Globus pallidus (tissue), 1 donor: ENCODE measurements around the gene TTC28.
A peak's percentile ranks its signal among the peaks of the same experiment; 100 is the strongest.
"Not testable (repeated sequence)": the region's sequence is repeated elsewhere in the genome, so short reads cannot be mapped to it uniquely, and the experiment has no call there.

Source experiments
- DNase-seq: peaks from one replicate; pipeline ENCODE4 v3.0.0-alpha.2; 2015; ENCODE audit warnings: low spot score

Gene TTC28

DNA sequence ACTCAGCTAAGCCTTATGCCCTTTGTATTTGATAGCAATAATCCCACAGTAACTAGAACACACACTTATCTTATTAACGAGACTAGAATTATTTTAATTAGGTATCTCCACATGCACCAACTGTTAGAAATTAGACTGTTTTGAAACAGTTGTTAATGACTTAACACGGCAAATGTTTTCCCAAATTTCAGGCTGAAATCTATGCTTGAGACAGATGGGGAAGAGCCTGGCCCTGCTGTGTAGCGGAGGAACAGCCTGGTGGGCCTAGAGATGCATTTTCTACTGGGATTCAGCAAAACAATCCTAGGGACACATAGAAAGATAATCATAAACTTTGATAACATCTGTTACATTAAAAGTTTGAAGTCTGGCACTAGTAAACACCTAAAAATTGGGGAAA is 273.4 kb downstream of the TTC28 start:
- no peak for DNase-seq

DNA sequence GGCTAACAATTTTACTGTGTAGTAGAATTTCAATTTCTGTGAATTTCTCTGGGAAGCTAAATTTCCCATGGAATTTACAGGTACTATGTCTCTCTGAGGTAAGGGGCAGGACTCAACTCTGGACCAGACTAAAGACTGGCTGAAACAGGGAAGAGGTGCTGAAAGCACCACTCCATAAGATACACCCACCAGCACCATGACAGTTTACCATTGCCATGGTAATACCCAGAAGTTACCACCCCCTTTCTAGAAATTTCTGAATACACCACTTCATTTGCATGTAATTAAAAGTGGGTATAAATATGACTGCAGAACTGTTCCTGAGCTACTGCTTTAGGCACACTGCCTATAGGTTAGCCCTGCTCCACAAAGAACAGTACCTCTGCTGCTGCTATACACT is 274.1 kb downstream of the TTC28 start:
- DNase-seq = no peak

DNA sequence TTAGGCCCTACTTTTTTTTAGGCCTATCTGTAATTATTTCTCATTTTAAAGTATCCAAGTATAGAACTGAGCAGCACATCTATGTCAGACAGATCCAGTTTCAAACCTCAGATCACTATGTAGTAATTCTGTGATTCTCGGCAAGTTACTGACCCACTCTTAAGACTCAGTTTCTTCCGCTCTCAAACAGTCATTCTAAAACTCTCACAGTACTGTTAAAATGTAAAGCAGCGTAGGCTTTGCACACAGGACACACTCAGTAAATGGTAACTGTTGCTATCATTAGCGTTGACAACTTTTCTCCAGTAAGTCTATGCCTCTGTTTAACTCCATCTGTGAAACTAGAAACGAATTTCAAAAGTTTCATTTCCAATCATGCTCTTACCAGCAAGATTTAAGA is 277.1 kb downstream of the TTC28 start:
- DNase-seq = no peak

DNA sequence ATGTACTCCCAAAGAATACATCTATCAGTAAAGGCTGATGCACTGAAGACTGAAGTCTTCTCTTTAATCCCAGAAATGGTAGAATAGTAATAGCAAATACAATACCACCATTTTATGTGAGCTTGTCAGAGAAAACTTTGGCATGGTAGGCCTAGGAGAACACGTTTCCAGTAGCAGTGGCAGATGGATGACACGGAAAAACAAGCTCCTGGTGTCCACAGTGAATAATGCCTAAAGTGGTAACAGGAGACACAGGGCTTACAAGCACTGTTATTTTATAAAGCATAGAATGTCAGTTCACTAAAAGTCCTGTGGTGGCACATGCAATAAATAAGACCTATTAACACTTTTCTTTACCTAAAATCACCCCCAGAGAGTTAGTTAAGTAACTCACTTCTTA is 277.6 kb downstream of the TTC28 start:
- no peak for DNase-seq

DNA sequence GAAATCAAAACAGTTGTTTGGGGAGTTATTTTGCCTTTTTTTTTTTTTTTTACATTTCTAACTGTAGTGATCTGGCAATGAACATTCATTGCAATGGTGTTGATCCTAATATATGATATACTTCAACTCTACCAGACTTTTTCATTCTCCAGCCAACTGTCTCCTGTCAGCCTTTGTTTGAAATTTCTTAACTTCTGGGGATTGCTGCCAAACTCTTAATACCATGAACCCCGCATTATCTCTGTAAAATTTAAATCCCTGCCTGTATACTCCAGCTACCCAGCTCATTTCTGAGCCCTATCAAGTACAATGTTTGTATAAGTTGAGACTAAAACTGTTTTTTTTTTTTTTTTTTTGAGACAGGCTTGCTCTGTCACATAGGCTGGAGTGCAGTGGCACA is 280.7 kb downstream of the TTC28 start:
- no peak for DNase-seq

DNA sequence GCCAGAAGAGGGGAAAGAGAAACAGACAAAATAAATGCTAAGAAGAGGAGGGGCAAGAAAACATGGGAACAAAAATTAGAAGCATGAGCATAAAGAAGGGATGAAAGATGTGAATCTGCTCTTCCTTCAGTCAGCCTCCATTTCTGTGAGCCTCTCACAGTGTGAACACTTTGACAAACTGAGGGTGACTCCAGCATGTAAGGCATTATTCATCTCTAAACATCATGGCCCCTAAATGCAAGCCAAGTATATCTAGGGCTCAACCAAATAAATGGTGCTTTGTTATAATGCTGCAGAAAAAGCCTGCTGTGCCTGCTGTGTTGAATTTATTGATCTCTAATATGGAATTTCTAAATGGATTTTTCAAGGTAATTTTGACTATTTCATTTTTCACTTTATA is 281.3 kb downstream of the TTC28 start:
- DNase-seq = peak; percentile 65

DNA sequence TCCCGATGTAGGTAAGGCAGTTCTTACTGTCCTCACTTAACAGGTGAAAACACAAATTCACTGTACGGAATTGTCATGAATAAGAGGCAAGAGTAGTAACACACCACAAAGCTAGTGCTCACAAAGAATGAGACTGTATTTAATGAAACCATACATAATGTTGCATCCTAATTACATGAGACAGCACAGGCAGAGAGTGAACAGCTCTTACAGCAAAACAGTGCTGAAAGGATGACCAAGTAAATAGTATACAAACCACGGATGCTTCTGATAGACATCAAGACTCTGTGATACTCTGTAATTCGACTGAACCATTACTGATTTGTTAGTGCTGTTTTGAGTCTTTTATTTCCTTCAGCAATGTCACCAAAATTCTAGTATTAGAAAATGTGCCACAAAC is 282.3 kb downstream of the TTC28 start:
- DNase-seq = no peak

DNA sequence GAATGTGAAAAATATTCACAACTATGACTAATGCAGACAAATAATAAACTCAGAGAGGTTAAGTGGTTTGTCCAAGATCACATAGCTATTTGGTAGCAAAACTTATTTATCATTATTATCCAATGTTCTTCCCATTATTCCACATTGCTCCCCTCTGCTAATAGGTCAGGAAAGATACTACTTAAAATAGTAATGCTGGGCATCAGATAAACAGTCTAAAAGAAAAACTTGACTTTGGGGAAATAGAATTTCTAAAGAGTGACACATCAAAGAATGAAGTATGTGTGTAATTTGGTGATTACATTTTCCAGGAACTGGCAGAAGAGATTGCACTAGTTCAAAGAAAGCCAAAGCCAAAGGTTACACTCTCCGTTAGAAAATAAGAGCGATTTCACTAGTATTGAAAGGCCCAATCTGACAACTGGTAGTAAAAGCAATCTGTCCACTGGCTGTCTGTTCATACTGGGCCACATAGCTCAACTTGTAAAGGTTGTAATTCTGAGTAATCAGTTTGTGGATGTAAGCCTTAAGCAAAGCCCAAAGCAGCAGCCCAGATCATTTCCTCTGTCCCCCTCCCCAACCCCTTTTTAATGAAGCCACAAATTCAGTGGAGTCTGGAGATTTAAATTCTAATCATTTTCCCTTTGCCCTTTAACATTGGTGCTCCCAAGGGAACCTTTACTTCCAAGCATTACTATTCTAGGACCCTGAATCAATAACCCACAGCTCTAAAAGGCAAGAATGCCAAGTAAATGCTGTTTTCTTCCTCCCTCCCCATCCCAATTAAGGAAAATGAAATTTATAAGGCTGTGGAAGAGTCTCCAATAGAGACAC is 283.5 kb downstream of the TTC28 start:
- DNase-seq = no peak

DNA sequence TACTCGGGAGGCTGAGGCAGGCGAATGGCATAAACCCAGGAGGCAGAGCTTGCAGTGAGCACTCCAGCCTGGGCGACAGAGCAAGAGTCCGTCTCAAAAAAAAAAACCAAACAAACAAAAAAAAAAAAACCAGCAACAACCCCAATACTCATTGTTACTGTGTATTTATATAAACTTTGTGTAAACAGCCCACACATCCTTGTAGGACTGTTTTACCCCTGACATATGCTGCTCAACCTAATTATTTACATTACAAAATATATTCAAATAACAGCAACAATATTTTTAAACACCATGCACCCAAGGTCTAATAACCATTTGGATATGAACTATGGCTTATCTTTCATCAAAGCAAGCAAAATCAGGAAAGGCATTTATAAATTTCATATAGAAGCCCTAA is 284.1 kb downstream of the TTC28 start:
- DNase-seq = no peak

DNA sequence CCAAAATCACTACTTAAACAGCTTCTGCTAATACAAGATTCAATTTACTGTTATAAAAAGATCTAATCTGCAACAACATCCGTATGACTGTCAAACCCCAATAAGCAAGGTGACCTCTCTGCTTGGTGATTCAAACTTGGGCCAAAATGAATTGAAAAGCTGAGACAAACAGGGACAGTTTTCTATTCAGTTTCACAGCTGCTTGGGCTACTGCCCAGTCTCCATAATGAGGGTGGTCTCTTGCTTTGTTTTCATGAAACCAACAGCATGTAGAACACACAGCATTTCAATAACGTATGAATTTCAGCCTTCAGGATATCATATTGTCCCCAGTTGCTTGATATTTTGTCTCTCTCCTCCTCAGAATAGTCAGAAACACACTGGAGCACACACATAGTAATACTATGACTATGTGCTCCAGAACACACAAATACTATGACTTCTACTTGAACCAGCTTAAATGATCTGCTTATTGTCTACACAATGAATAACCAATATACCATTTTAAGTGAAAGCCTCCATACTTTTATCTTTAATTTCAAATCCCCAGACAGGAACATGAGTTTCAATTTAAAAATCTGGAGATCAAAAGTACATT is 285.0 kb downstream of the TTC28 start:
- no peak for DNase-seq

DNA sequence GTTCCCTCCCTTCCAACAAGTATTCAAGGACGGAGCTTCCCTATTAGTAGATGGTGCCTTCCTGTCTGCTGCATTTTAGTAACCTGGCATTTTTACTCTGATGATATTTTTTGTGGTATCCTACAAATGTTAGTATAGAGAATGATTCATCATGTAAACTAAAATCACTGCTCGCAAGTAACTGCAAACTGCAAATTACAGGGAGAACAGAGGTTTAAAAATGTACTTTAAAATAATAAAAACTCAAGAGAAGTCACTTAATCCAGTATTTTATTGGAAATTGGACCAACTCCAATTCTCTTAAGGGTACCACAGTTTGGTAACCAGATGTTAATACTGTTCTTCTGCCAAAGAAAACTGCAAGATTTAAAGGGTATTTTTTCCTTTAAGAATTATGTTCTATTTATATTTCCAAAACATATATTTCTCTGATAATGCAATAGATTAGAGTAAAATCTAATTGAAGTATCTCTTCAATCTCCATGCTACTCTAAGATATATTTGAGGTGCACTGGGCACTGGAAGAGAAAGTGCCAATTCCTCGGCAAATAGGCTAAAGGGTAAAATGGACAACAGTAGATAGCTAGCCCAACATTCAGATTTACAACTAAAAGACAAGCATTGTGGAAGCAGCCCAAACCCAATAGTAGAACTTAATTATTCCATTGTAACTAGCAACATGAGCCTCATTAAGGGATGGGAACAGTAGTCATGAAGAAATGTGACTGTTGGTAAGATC is 298.0 kb downstream of the TTC28 start:
- peak; percentile 17 for DNase-seq

DNA sequence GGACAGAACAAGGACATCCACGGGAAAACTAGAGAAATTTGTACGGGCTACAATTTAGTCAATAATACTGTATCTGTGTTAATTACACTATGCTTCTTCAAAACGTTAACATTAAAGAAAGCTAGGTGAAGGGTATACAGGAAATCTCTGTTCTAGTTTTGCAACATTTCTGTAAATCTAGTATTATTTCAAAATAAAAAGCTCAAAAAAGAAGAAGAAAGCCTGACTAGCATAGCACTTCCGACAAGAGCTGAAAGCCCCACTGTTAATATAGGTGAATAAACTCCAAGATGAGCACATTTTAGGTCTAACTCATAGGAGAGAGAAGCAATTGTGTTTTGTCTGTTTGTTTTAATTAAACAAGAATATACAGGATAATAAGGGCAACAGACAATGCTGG is 299.7 kb downstream of the TTC28 start:
- DNase-seq = no peak

DNA sequence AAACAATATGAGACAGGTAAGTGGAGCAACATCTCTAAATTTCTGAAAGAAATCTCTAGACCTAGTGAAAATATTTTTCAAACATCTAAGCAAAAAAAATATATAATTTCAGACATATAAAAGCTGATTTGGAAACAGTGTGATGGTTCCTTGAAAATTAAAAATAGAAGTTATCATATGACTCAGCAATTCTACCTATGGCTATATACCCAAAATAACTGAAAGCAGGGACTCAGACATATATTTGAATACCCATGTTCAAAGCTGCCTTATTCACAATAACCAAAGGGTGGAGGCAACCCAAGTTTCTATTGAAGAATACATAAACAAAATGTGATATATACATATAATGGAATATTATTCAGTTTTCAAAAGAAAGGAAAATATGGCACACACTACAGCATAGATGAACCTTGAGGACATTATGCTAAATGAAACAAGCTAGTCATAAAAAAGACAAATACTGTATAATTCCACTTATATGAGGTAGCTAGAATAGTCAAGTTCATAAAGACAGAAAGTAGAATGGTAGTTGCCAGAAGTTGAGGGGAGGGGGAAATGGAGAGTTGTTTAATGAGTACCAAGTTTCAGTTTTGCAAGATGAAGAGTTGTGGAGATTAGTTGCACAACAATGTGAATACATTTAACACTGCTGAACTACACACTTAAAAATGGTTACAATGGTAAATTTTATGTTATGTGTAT is 300.4 kb downstream of the TTC28 start:
- DNase-seq = no peak

DNA sequence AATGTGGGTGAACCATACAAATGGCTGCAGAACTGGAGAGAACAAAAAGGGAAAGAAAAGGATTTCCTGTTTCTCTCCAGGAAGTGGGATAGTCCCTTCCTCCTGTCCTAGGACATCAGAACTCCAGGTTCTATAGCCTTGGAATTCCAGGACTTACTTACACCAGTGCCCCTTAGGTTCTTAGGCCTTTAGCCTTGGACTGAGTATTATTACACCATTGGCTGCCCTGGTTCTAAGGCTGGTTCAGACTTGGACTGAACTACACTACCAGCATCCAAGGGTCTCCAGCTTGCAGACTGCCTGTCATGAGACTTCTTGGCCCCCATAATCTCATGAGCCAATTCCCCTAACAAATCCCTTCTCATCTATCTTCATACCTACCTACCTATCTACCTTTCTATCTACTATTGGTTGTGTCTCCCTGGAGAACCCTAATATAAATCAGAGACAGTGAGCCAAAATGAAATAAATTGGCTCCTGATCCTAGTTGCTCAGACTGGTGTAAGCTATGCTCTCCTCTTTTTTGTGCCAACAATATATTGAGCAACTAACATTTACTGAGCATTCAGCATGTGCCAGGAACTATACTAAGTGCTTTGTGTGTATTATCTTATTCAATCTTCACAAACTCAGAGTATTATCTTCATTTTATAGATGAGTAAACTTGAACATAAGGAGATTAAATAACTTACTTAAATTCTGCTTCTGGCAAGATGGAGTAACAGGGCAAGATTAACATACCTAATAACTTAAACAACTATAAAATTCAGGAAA is 303.7 kb downstream of the TTC28 start:
- no peak for DNase-seq

DNA sequence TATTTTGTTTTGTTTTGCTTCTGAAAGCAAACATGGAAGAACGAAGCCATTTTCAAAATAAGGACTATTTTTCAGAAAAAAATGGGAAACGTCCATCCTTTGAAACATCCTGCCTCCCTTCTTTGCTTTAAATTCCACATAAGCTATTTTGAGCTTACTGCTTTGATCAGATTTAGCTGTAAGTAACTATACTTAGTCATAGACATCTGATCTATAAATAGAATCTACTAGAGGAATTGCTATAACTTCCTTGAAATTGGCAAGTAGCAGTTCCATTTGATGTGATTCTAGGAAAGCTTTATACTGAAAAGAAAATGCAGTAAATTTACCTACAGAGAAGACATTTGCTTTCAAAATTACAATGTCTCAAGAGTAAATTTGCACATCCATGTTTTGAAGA is 305.8 kb downstream of the TTC28 start:
- DNase-seq = no peak

DNA sequence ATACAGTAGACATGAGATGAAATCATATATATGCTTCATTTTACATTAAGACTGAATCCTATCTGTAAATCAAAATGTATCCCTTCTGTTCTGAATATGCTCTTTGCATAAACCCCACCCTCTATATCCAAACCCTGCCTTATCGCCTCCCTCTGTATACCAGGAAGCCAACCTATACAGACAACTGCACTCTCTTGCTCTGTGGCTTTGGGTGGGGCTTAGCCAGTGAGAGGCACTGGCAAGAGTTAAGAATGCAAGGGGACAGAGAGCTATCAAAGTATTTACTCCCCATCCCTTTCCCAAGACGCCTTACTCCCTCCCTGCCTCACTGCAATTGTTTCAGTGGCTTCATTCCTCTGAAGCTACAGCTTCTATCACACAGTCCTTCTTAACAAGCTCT is 309.8 kb downstream of the TTC28 start:
- DNase-seq = no peak

DNA sequence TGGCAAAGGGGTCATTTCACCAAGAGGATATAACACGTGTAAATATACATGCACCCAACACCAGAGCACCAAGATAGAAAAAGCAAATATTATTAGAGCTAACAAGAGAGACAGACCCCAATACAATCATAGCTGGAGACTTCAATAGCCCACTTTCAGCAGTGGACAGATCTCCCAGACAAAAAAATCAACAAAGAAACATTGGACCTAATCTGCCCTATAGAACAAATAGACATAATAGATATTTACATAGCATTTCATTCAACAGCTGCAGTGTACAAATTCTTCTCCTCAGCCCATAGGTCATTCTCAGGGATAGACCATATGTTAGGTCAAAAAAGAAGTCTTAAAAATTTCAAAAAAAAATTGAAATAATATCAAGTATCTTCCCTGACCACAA is 312.8 kb downstream of the TTC28 start:
- DNase-seq = no peak

DNA sequence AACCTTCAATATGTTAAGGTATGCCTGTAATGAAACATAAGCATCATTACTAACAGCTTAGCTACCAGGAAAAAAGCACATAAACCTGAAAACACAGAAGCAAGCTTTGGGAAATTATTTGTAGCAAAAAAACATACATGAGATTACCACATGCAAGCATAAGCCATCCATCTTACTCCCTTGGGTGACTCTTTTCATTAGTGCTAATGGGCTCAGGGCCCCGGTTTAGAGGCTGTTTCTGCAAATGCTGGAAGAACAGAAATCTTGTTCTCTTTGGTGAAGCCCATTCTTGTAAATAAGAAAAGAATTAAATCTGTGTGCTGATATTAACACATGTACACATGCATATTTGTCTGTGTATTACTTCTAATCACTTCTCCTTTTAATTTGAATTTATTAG is 314.3 kb downstream of the TTC28 start:
- DNase-seq = no peak

DNA sequence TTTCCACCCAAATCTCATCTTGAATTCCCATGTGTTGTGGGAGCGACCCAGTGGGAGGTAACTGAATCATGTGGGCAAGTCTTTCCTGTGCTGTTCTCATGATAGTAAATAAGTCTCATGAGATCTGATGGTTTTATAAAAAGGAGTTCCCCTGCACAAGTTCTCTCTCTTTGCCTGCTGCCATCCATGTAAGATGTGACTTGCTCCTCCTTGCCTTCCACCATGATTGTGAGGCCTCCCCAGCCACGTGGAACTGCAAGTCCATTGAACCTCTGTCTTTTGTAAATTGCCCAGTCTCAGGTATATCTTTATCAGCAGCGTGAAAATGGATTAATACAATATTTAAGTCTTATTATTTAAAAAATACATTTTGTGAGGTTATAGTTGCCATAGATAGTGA is 315.5 kb downstream of the TTC28 start:
- not testable (repeated sequence) for DNase-seq

DNA sequence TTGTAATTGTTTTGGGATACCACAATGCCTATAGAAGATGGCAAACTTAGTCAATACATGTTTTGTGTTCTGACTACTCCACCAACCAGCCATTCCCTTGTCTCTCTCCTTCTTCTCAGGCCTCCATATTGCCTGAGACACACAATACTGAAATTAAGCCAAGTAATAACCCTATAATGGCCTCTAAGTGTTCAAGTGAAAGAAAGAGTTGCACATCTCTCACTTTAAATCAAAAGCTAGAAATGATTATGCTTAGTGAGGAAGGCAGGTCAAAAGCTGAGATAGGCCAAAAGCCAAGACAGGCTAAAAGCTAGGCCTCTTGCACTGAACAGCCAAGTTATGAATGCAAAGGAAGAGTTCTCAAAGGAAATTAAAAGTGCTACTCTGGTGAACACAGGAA is 318.7 kb downstream of the TTC28 start:
- no peak for DNase-seq

DNA sequence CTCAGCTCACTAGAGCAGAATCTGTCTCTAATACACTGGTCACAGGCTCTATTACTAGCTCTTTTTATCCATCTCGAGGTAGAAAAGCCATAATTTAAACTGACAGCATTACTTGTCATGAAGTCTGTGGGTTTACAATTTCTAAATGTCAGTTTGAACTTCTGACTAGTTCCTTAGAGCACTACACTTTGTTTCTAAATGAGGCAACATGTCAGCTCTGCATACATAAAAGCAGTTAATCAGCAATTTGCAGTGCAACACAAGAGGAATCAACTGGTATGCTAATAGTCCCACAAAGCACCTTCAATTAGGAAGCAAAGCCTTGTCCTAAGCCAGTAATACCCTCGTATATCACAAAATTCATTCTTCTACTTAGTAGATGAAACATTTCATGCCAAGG is 321.3 kb downstream of the TTC28 start:
- DNase-seq = no peak

DNA sequence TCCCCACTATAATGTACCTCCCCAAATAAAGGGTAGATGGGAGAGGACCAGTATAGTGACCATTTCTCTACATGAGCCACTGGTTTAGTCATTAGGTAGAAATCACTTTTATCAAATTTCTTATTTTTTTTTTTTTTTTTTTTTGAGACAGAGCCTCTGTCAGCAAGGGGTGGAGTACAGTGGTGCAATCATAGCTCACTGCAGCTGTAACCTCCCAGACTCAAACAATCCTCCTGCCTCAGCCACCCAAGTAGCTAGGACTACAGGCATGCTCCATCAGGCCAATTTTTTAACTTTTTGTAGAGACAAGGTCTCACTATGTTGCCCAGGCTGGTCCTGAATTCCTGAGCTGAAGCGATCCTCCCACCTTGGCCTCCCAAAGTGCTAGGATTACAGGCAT is 322.4 kb downstream of the TTC28 start:
- DNase-seq = no peak
